CD8-positive, alpha-beta memory T cell (primary cell): ENCODE results near the gene TPRG1. TPM values are rescaled to one million over a fixed set of nuclear protein-coding genes. Genes with fewer than 3 reads are reported as not detected.

ENCODE experiments used
- CTCF ChIA-PET: fragments of 350-600 bp; sonication (Branson Sonifier 250); formaldehyde crosslinking; loops from one replicate; lab custom pipeline; 2021; ENCODE audit warnings: antibody characterized with exemption; lab: Charles Lee
- POLR2A ChIA-PET: fragments of 350-600 bp; sonication (Branson Sonifier 250); formaldehyde crosslinking; loops from one replicate; lab custom pipeline; 2021; ENCODE audit warnings: antibody characterized with exemption; lab: Charles Lee
- DNase-seq, 5 donors: peaks; one replicate each; pipeline versions ENCODE4 v3.0.0 to v3.0.0-alpha.2; 2020 to 2022; ENCODE audit warnings: mixed read lengths in 1 of 5
- H3K27ac ChIP-seq: one replicate; pipeline ENCODE4 v1.7.0; 2013; ENCODE audit warnings: low read depth, mild to moderate bottlenecking, low read length, moderate library complexity
- H3K27me3 ChIP-seq: 2 replicates; pipeline ENCODE4 v1.7.0; 2013; ENCODE audit warnings: low read length, mild to moderate bottlenecking; ENCODE audit not compliant: insufficient read depth, poor library complexity, severe bottlenecking
- H3K36me3 ChIP-seq: 2 replicates; pipeline ENCODE4 v1.7.0; 2013; ENCODE audit warnings: mild to moderate bottlenecking, low read length, moderate library complexity; ENCODE audit not compliant: insufficient read depth
- H3K4me1 ChIP-seq: 2 replicates; pipeline ENCODE4 v1.7.0; 2013; ENCODE audit warnings: mild to moderate bottlenecking, low read length, moderate library complexity; ENCODE audit not compliant: insufficient read depth
- H3K4me3 ChIP-seq: 2 replicates; pipeline ENCODE4 v1.7.0; 2013; ENCODE audit warnings: mild to moderate bottlenecking, low read length
- H3K9me3 ChIP-seq: 2 replicates; pipeline ENCODE4 v1.7.0; 2013; ENCODE audit warnings: mild to moderate bottlenecking, low read length
- H3K27ac Mint-ChIP-seq, 8 donors: one replicate each; pipeline ENCODE4 v1.8.0; 2020 to 2021; ENCODE audit warnings: mixed read lengths in 8 of 8, mild to moderate bottlenecking in 6 of 8, inconsistent platforms in 3 of 8, moderate library complexity in 3 of 8
- H3K27me3 Mint-ChIP-seq, 2 donors: one replicate each; pipeline ENCODE4 v1.8.0; 2020 to 2021; ENCODE audit warnings: mixed read lengths in 2 of 2, mild to moderate bottlenecking in 1 of 2, moderate library complexity in 1 of 2
- H3K36me3 Mint-ChIP-seq, 3 donors: one replicate each; pipeline ENCODE4 v1.8.0; 2020 to 2021; ENCODE audit warnings: mixed read lengths in 3 of 3, inconsistent platforms in 1 of 3, mild to moderate bottlenecking in 1 of 3
- H3K4me1 Mint-ChIP-seq, 3 donors: one replicate each; pipeline ENCODE4 v1.8.0; 2020 to 2021; ENCODE audit warnings: mixed read lengths in 3 of 3, inconsistent platforms in 1 of 3, mild to moderate bottlenecking in 1 of 3
- H3K4me3 Mint-ChIP-seq, 7 donors: one replicate each; pipeline ENCODE4 v1.8.0; 2020 to 2021; ENCODE audit warnings: mixed read lengths in 7 of 7, mild to moderate bottlenecking in 6 of 7, moderate library complexity in 4 of 7, inconsistent platforms in 2 of 7
- H3K9me3 Mint-ChIP-seq, 5 donors: one replicate each; pipeline ENCODE4 v1.8.0; 2020 to 2022; ENCODE audit warnings: mixed read lengths in 5 of 5, mild to moderate bottlenecking in 3 of 5, moderate library complexity in 2 of 5, inconsistent platforms in 1 of 5
- polyA plus RNA-seq: library from polyadenylated mRNA; unstranded; fragments of 300-500 nt; fragmentation: Illumina TruSeq; gene quantifications from one replicate; pipeline ENCODE4 v1.2.3, GENCODE V29; 2021
- total RNA-seq, 2 experiments: library from RNA; stranded (reverse); gene quantifications; one replicate each; pipeline ENCODE4 v1.2.3, GENCODE V29; 2021

Gene TPRG1
- total and polyA plus RNA-seq, 3 experiments from 2014 or later = 28.6 to 30.5 (median 29.6) TPM

GRCh38 chr3:189369636-189370035, 197.9 kb downstream of the TPRG1 start:
- peaks cover 0 to 2% of the 10 kb centered on the region in 2 donors for H3K27me3 Mint-ChIP-seq
- Histone ChIP-seq H3K4me1 (no peaks in the 10 kb centered on the region), H3K27me3 (no peaks in the 10 kb centered on the region), H3K4me3 (no peak overlapping the region), H3K9me3 (no peaks in the 10 kb centered on the region), H3K36me3 (no peaks in the 10 kb centered on the region), H3K27ac (no peak overlapping the region)
- CTCF ChIA-PET = interaction anchor here (1.2 kb wide), 1 partner anchor 14 kb away, joined by 3 read pairs; no protein-coding TSS in a partner anchor
- H3K4me1 Mint-ChIP-seq = peaks cover 5 to 15% (median 9%) of the 10 kb centered on the region in 3 donors
- DNase-seq = no peak
- peaks cover 0 to 7% (median 0%) of the 10 kb centered on the region in 3 donors for H3K36me3 Mint-ChIP-seq
- POLR2A ChIA-PET = no interaction called here
- no peak overlapping the region for H3K4me3 Mint-ChIP-seq
- no peak overlapping the region for H3K27ac Mint-ChIP-seq
- no peaks in the 10 kb centered on the region for H3K9me3 Mint-ChIP-seq

- CTCF ChIA-PET = no interaction called here
Measured at GRCh38 chr3:189372243-189372642, 200.5 kb downstream of the TPRG1 start.

More at GRCh38 chr3:189372243-189372642, 200.5 kb downstream of the TPRG1 start:
- Mint-ChIP-seq H3K27ac (no peak overlapping the region), H3K27me3 (peaks cover 0 to 2% of the 10 kb centered on the region in 2 donors), H3K4me3 (no peak overlapping the region), H3K9me3 (peaks cover 0 to 3% (median 0%) of the 10 kb centered on the region in 5 donors), H3K4me1 (peaks cover 5 to 15% (median 9%) of the 10 kb centered on the region in 3 donors), H3K36me3 (peaks cover 0 to 14% (median 4%) of the 10 kb centered on the region in 3 donors)
- Histone ChIP-seq H3K4me3 (no peak overlapping the region), H3K9me3 (no peaks in the 10 kb centered on the region), H3K27ac (no peak overlapping the region), H3K36me3 (no peaks in the 10 kb centered on the region), H3K4me1 (no peaks in the 10 kb centered on the region), H3K27me3 (no peaks in the 10 kb centered on the region)
- DNase-seq = no peak
- POLR2A ChIA-PET = no interaction called here
